Activated CD4-positive, alpha-beta memory T cell treated with anti-CD3 and anti-CD28 coated beads, Interleukin-2, amount 10 ng/mL, durations not matched to agents 7 days and 5 days (primary cell): ENCODE measurements around the gene KRT6B. TPM values are rescaled to one million over a fixed set of nuclear protein-coding genes. Genes with fewer than 3 reads are reported as not detected.
"Not testable (repeated sequence)": the region's sequence is repeated elsewhere in the genome, so short reads cannot be mapped to it uniquely, and the experiment has no call there.

Experiments
- CTCF ChIA-PET: fragments of 350-600 bp; sonication (Branson Sonifier 250); formaldehyde crosslinking; loops from one replicate; lab custom pipeline; 2021; ENCODE audit warnings: antibody characterized with exemption, inconsistent platforms; lab: Charles Lee
- POLR2A ChIA-PET: fragments of 350-600 bp; sonication (Branson Sonifier 250); formaldehyde crosslinking; loops from one replicate; lab custom pipeline; 2021; ENCODE audit warnings: antibody characterized with exemption; lab: Charles Lee
- DNase-seq: peaks from one replicate; pipeline ENCODE4 v3.0.0-alpha.2; 2020
- H3K27ac Mint-ChIP-seq: one replicate; pipeline ENCODE4 v1.8.0; 2021; ENCODE audit warnings: mild to moderate bottlenecking, mixed read lengths
- H3K27me3 Mint-ChIP-seq: one replicate; pipeline ENCODE4 v1.8.0; 2021; ENCODE audit warnings: mixed read lengths
- H3K36me3 Mint-ChIP-seq: one replicate; pipeline ENCODE4 v1.8.0; 2021; ENCODE audit warnings: low read depth, mixed read lengths
- H3K4me1 Mint-ChIP-seq: one replicate; pipeline ENCODE4 v1.8.0; 2021; ENCODE audit warnings: mixed read lengths
- H3K4me3 Mint-ChIP-seq: one replicate; pipeline ENCODE4 v1.8.0; 2021; ENCODE audit warnings: mild to moderate bottlenecking, mixed read lengths
- H3K9me3 Mint-ChIP-seq: one replicate; pipeline ENCODE4 v1.8.0; 2021; ENCODE audit warnings: mixed read lengths
- total RNA-seq, 2 experiments: library from RNA; stranded (reverse); gene quantifications; one replicate each; pipeline ENCODE4 v1.2.3, GENCODE V29; 2021

Gene KRT6B
- not detected for total RNA-seq

DNA sequence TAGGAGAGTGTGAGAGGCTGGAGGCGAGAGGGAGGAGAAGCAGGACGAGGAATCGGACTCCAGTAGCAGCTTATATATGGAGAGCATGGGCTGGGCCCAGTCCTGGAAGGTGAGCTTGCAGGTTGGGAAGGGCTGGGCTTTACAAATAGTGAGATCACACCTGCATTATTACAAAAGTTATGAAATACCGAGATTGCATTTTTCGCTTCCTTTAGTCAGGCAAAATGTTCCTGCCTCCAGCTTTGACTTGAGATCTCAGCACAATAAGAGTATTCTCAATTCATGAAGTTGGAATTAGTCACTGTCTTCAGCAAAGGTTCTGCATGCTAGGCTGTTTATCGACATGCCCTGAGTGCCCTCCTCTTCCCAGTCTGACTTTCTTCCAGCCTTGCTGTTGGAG lies at the start of gene KRT6B:
TSS of gene KRT6B (minus strand) at position 46 of the 400 bp plus-strand sequence. CDS start 68 bp downstream, outside the sequence.
- CTCF ChIA-PET = no interaction called here
- peaks cover 13% of the 10 kb centered on the region for H3K27me3 Mint-ChIP-seq
- H3K9me3 Mint-ChIP-seq = no peaks in the 10 kb centered on the region
- H3K36me3 Mint-ChIP-seq = no peaks in the 10 kb centered on the region
- POLR2A ChIA-PET = no interaction called here
- DNase-seq = no peak
- peaks cover 10% of the 10 kb centered on the region for H3K4me1 Mint-ChIP-seq
- no peak within 1 kb of the TSS for H3K27ac Mint-ChIP-seq
- H3K4me3 Mint-ChIP-seq = no peak within 1 kb of the TSS

DNA sequence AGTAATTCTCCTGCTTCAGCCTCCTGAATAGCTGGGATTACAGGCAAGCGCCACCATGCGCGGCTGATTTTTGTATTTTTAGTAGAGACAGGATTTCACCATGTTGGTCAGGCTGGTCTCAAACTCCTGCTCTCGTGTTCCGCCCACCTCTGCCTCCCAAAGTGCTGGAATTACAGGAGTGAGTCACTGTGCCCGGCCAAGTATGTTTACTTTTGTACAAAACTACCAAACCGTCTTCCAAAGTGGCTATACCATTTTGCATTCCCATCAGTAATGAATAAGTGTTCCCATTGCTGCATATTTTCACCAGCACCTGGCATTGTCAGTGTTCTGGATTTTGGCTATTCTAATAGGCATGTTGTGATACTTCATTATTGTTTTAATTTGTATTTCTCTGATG lies 49.5 kb upstream of the KRT6B start:
- Mint-ChIP-seq H3K4me3 (no peak overlapping the region), H3K27ac (no peak overlapping the region), H3K9me3 (no peaks in the 10 kb centered on the region), H3K36me3 (no peaks in the 10 kb centered on the region), H3K4me1 (no peaks in the 10 kb centered on the region), H3K27me3 (peaks cover 35% of the 10 kb centered on the region)
- no peak for DNase-seq
- CTCF ChIA-PET = interaction anchor here (1.6 kb wide), 1 partner anchor 128 kb away, joined by 3 read pairs; no protein-coding TSS in a partner anchor
- POLR2A ChIA-PET = no interaction called here

DNA sequence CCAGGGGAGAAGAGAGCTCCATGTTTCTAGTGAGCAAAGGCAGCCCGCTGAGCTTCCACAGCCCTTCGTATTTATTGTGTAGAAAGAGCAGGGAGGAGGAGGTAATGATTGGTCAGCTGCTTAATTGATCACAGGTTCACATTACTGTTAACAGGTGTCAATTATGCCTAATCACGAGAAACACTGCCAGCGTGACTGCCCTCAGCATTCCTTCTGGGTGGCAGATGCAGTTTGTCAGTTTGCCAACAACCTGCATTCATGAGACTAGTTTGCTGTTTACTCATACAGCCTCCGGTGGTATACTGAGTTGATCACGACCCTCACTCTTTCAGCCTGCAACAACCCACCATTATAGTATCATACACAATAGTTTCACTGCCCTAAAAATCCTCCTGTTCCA lies 48.6 kb upstream of the KRT6B start:
- H3K36me3 Mint-ChIP-seq, DNase-seq, POLR2A ChIA-PET, H3K27ac Mint-ChIP-seq, H3K4me3 Mint-ChIP-seq, H3K4me1 Mint-ChIP-seq, H3K9me3 Mint-ChIP-seq: not testable (repeated sequence)
- CTCF ChIA-PET = interaction anchor here (1.6 kb wide), 1 partner anchor 127 kb away, joined by 3 read pairs; no protein-coding TSS in a partner anchor
- peaks cover 33% of the 10 kb centered on the region for H3K27me3 Mint-ChIP-seq

DNA sequence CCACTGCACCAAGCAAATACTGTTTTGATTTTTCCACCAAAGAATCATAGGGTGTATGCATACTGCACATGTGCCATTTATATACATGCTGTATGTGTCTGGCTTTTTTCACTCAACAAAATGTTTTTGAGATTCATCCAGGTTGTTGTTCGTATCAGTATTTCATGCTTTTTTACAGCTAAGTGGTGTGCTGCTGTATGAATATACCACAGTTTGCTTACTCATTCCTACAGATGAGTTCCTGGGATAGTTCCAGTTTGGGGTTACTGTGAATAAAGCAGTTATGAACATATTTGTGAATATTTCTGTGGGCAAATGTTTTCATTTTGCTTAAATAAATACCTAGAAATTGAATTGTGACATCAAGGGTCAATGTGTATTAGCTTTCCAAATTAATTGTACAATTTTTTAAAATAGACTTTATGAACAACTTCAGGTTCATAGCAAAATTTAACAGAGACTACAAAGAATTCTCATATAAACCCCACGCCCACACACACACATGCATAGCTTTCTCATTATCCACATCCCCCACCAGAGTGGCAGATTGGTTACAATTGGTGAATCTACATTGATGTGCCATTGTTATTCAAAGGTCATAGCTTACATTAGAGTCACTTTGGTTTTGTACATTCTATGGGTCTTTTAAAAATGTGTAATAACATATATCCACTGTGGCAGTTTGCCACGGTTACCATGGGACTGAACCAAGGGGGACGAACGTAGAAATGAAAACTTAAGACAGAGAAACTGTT lies 48.0 kb upstream of the KRT6B start:
- Mint-ChIP-seq H3K27ac (no peak overlapping the region), H3K4me1 (no peaks in the 10 kb centered on the region), H3K9me3 (no peaks in the 10 kb centered on the region), H3K27me3 (peaks cover 36% of the 10 kb centered on the region), H3K4me3 (no peak overlapping the region), H3K36me3 (no peaks in the 10 kb centered on the region)
- CTCF ChIA-PET = no interaction called here
- POLR2A ChIA-PET = no interaction called here
- DNase-seq = no peak

DNA sequence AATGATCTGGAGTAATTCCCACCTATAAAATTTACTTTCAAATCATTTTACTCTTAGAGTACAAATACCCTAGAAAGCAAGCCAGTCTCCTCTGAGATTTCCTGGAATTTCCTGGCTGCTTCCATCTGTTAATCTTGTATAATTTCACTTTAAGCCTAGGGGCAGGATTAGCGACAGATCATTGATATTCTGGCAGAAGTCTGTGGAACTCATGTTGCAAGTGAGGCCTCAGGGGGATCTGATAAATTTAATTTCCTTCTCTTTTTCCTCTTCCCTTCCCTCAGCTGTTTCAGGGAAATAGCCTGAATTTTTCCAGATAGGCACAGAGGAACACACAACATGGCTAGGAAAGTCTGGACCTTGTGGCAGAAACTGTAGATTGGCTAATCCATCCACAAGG lies 47.0 kb upstream of the KRT6B start:
- Mint-ChIP-seq H3K36me3 (no peaks in the 10 kb centered on the region), H3K4me1 (no peaks in the 10 kb centered on the region), H3K4me3 (no peak overlapping the region), H3K27ac (no peak overlapping the region), H3K9me3 (no peaks in the 10 kb centered on the region), H3K27me3 (peaks cover 39% of the 10 kb centered on the region)
- CTCF ChIA-PET = no interaction called here
- POLR2A ChIA-PET = no interaction called here
- no peak for DNase-seq

DNA sequence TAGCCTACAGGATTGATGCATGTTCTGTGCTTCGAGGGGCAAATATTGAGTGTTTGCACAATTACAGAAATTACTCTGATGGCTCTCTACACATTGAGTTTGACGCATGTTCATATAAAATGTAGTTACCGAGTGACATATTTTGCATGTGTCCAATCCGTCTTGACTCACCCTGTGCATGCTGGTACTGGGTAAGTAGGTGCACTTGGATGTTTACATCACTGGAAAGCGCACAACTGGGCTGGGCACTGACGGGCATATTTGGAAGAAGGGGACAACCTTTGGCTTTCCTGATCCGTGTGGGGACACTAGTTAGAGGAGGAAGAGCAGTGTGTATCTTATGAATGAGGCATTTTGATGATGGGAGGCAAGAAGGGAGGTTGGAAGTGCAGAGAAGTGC lies 46.0 kb upstream of the KRT6B start:
- Mint-ChIP-seq H3K9me3 (no peaks in the 10 kb centered on the region), H3K4me3 (no peak overlapping the region)

DNA sequence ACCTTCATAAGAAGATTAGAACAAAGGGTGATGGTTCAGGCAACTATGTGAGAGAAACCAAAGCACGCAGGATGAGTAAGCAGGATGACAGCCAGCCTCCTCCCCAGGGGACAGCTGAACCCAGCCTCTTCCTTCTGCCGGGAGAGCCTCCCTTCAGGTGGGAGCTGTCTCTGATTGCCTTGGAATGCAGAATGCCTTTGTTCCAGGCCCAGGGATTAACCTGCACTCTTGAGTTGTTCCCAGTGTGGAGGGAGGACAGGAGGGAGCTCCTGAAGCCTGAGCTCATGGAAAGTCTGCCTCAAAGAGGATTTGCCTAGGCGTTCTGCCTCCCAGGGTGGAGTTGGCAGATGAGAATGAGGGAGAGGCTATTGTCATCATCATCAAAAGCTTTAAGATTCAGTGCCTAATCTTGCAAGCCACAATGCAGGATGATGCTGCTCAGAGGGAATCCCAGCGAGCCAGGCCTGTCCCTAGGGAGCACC lies 44.7 kb upstream of the KRT6B start:
- Mint-ChIP-seq H3K4me3 (no peak overlapping the region), H3K27ac (no peak overlapping the region), H3K4me1 (no peaks in the 10 kb centered on the region), H3K27me3 (peaks cover 30% of the 10 kb centered on the region), H3K36me3 (no peaks in the 10 kb centered on the region), H3K9me3 (no peaks in the 10 kb centered on the region)
- POLR2A ChIA-PET = no interaction called here
- CTCF ChIA-PET = no interaction called here
- no peak for DNase-seq

More for the DNA sequence above, 46.0 kb upstream of the KRT6B start:
- Mint-ChIP-seq H3K36me3 (no peaks in the 10 kb centered on the region), H3K4me1 (no peaks in the 10 kb centered on the region), H3K27me3 (peaks cover 40% of the 10 kb centered on the region), H3K27ac (no peak overlapping the region)
- ChIA-PET CTCF (no interaction called here), POLR2A (no interaction called here)
- no peak for DNase-seq

DNA sequence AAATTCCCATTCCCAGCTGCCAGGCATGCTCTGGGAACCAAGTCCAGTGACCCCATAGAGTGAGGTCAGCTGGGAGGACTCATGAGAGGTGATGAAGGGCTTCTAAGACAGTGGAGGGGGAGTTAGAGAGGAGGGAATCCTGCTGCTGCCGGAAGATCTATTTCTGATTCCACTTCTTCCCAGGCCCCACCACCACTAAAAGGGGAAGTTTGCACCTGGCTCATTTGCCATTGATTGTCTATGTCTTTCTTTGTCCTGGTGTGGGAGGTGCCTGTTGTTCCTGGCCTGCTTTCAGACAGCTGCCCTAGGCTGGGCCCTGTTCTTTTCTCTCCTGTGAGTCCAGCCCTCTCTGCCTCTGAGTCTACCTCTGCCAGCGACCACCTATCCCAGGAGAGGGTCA lies 44.1 kb upstream of the KRT6B start:
- ChIA-PET CTCF (no interaction called here), POLR2A (no interaction called here)
- no peaks in the 10 kb centered on the region for H3K36me3 Mint-ChIP-seq
- H3K4me1 Mint-ChIP-seq = no peaks in the 10 kb centered on the region
- peaks cover 29% of the 10 kb centered on the region for H3K27me3 Mint-ChIP-seq
- no peaks in the 10 kb centered on the region for H3K9me3 Mint-ChIP-seq
- DNase-seq = no peak
- no peak overlapping the region for H3K4me3 Mint-ChIP-seq
- no peak overlapping the region for H3K27ac Mint-ChIP-seq

DNA sequence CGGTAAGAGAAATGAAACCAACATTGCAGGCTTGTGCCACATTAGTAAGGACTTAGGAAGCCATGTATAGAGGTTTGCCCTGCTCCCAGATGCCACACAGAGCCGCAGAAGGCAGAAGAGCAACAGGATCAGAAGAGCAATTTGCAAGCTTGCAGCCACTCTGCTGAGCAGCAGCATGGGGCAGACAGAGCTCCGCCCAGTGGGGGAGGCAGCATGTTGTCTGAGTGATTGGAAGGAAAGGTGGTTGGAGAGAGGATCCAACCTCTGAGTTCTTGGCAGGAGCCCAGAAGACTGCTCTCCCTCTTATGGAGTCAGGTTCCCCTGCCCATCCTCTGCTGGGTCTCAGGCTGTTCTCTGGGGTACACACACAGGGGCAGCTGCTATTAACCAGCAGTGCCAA lies 43.4 kb upstream of the KRT6B start:
- Mint-ChIP-seq H3K4me3 (no peak overlapping the region), H3K36me3 (no peaks in the 10 kb centered on the region), H3K27me3 (peaks cover 26% of the 10 kb centered on the region), H3K4me1 (no peaks in the 10 kb centered on the region), H3K27ac (no peak overlapping the region), H3K9me3 (no peaks in the 10 kb centered on the region)
- no peak for DNase-seq
- POLR2A ChIA-PET = no interaction called here
- CTCF ChIA-PET = no interaction called here

DNA sequence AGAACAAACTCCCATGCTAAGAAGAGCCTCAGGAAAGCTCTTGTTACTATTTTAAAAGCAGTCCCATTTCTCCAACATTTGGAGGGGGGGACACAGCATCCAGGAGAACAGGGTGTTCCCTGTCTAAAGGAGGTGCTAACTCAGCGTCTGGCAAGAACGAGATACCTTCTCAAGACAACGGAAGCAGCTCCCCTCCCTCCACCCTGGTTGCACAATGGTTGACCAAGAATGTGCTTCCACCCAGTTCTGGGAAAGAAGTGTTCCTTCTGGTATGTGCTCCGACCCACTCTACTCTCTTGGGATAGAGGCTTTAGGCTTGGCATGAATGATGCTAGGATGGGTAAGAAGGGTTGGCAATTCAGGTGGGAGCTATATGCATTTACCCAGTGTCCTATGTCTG lies 42.6 kb upstream of the KRT6B start:
- Mint-ChIP-seq H3K9me3 (no peaks in the 10 kb centered on the region), H3K27me3 (peaks cover 26% of the 10 kb centered on the region), H3K36me3 (no peaks in the 10 kb centered on the region), H3K4me1 (no peaks in the 10 kb centered on the region), H3K27ac (no peak overlapping the region), H3K4me3 (no peak overlapping the region)
- ChIA-PET CTCF (no interaction called here), POLR2A (no interaction called here)
- no peak for DNase-seq

DNA sequence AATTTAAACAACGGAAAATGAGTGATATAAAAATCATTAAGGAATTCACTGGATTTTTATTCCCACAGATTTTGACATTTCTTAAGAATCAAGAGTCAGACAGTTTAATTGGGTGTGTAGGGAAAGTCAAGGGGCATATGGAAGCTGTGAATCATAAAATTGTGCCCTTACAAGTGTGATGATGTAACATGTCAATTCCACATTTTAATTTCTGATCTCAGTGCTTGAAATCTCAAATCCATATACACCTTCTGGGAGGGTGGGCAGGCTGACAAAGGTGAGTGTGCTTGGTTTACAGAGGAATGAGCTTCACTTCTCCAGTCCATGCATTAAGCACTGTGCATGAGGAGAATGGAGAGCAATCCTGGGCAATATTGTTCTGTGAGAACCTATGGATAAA lies 42.2 kb upstream of the KRT6B start:
- ChIA-PET CTCF (no interaction called here), POLR2A (no interaction called here)
- Mint-ChIP-seq H3K27ac (no peak overlapping the region), H3K9me3 (no peaks in the 10 kb centered on the region), H3K27me3 (peaks cover 26% of the 10 kb centered on the region), H3K4me3 (no peak overlapping the region), H3K4me1 (no peaks in the 10 kb centered on the region), H3K36me3 (no peaks in the 10 kb centered on the region)
- DNase-seq = no peak

DNA sequence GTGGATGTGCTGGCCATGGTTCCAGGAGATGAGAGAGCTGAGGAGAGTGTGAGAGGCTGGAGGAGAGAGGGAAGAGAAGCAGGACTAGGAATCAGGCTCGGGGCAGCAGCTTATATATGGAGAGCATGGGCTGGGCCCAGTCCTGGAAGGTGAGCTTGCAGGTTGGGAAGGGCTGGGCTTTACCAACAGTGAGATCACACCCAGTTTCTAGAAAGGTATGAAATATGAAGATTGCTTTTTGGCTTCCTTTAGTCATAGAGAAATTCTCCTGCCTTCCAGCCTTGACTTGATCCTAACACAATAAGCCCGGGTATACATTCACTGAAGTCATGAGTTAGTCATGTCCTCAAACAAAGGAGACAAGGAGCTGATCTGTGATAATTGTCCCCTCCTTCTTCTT lies 41.2 kb upstream of the KRT6B start, which contains the start of gene KRT6A:
TSS of gene KRT6A (minus strand) at position 86 of the 400 bp plus-strand sequence. CDS start at position 17, 69 bp downstream.
- ChIA-PET POLR2A (no interaction called here), CTCF (no interaction called here)
- no peak for DNase-seq
- Mint-ChIP-seq H3K27me3 (peaks cover 22% of the 10 kb centered on the region), H3K36me3 (no peaks in the 10 kb centered on the region), H3K9me3 (no peaks in the 10 kb centered on the region), H3K27ac (no peak within 1 kb of the TSS), H3K4me1 (no peaks in the 10 kb centered on the region), H3K4me3 (no peak within 1 kb of the TSS)

DNA sequence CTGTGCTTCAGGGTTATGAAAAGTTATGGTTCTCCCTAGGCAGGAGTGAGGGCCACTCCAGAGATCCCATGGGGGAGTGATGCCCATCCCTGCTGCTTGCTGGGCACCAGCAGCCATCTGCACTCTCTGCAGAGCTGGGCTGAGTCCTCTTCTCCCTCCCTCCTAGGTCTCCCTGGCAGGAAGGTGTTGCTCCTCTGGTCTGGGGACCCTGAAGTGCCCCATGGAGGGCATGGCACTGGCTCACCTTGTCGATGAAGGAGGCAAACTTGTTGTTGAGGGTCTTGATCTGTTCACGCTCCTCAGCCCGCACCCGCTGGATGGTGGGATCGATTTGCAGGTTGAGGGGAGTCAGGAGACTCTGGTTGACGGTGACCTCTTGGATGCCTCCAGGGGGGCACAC lies 40.5 kb upstream of the KRT6B start:
- CTCF ChIA-PET, POLR2A ChIA-PET, H3K9me3 Mint-ChIP-seq, H3K27ac Mint-ChIP-seq, DNase-seq, H3K4me1 Mint-ChIP-seq, H3K36me3 Mint-ChIP-seq, H3K4me3 Mint-ChIP-seq: not testable (repeated sequence)
- peaks cover 19% of the 10 kb centered on the region for H3K27me3 Mint-ChIP-seq

DNA sequence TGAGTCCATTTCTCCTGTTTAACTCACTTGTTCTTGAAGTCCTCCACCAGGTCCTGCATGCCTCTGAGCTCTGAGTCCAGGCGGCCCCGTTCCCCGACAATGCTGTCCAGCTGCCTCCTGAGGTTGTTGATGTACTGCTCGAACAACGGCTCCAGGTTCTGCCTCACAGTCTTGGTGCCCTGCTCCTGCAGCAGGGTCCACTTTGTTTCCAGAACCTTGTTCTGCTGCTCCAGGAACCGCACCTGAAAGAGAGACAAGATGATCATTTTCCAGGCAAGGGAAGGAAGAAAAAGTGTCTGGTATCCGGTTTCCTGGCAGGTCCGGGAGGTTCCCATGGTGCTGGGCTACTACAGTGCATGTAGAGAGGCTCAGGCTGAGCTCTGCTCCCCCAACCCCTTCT lies 39.5 kb upstream of the KRT6B start:
- H3K27ac Mint-ChIP-seq, H3K9me3 Mint-ChIP-seq, H3K4me1 Mint-ChIP-seq, H3K4me3 Mint-ChIP-seq, DNase-seq, H3K36me3 Mint-ChIP-seq, POLR2A ChIA-PET, CTCF ChIA-PET: not testable (repeated sequence)
- H3K27me3 Mint-ChIP-seq = peaks cover 25% of the 10 kb centered on the region
